Body of pancreas (tissue), 4 donors: ENCODE data around the gene TSHZ3.

Experiments
- POLR2A ChIP-seq, 3 donors: fragments of 450-650 bp; IDR thresholded peaks; one replicate each; pipeline ENCODE4 v1.6.1; 2016; ENCODE audit warnings: antibody characterized with exemption in 3 of 3, mild to moderate bottlenecking in 2 of 3
- TF ChIP-seq, protein P1 (sequence below), 7 experiments: fragments of 450-650 bp in 4 of 7; fragments of 200-600 bp in 3 of 7; sonication (generic) in 3 of 7; IDR thresholded peaks; one replicate each; pipeline ENCODE4 v1.5.1; 2016 to 2019; ENCODE audit warnings: antibody characterized with exemption in 7 of 7

GRCh38 chr19:31348481-31349159, 616 bp downstream of the TSHZ3 start:
- TF ChIP-seq, protein P1, sequence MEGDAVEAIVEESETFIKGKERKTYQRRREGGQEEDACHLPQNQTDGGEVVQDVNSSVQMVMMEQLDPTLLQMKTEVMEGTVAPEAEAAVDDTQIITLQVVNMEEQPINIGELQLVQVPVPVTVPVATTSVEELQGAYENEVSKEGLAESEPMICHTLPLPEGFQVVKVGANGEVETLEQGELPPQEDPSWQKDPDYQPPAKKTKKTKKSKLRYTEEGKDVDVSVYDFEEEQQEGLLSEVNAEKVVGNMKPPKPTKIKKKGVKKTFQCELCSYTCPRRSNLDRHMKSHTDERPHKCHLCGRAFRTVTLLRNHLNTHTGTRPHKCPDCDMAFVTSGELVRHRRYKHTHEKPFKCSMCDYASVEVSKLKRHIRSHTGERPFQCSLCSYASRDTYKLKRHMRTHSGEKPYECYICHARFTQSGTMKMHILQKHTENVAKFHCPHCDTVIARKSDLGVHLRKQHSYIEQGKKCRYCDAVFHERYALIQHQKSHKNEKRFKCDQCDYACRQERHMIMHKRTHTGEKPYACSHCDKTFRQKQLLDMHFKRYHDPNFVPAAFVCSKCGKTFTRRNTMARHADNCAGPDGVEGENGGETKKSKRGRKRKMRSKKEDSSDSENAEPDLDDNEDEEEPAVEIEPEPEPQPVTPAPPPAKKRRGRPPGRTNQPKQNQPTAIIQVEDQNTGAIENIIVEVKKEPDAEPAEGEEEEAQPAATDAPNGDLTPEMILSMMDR (IDR thresholded peaks at IDR 0.05): no peak
- TF ChIP-seq POLR2A (IDR thresholded peaks at IDR 0.05): no peak
